Amygdala (tissue), 56 donors: ENCODE measurements around the gene SLC28A1.

ENCODE experiments used
- DNase-seq, 56 donors: peaks; one replicate each; lab custom pipeline; 2025; lab: John Stamatoyannopoulos, UW

SLC28A1 gene

GRCh38 chr15:84880822-84881519 is 3.5 kb upstream of the SLC28A1 start:
- no peak for DNase-seq

- DNase-seq = no peak
These were observed 3.0 kb upstream of the SLC28A1 start for GRCh38 chr15:84881520-84881830.

GRCh38 chr15:84883466-84883865 is 996 bp upstream of the SLC28A1 start:
- no peak for DNase-seq

- DNase-seq = no peak
These were observed 1.3 kb downstream of the SLC28A1 start for GRCh38 chr15:84885801-84886200.

- no peak for DNase-seq
These were observed 1.9 kb downstream of the SLC28A1 start for GRCh38 chr15:84886211-84886983.

- no peak for DNase-seq
These were observed 2.5 kb downstream of the SLC28A1 start for GRCh38 chr15:84886984-84887299.

GRCh38 chr15:84887938-84888337 is 3.5 kb downstream of the SLC28A1 start:
- DNase-seq = no peak

GRCh38 chr15:84888639-84889038 is 4.2 kb downstream of the SLC28A1 start:
- no peak for DNase-seq

GRCh38 chr15:84889313-84889990 is 5.0 kb downstream of the SLC28A1 start:
- no peak for DNase-seq

- no peak for DNase-seq
These were observed 5.7 kb downstream of the SLC28A1 start for GRCh38 chr15:84889991-84890669.

GRCh38 chr15:84890670-84891162 is 6.3 kb downstream of the SLC28A1 start:
- no peak for DNase-seq

GRCh38 chr15:84891339-84891738 is 6.9 kb downstream of the SLC28A1 start:
- no peak for DNase-seq

GRCh38 chr15:84892786-84893307 is 8.4 kb downstream of the SLC28A1 start:
- DNase-seq = no peak

GRCh38 chr15:84893607-84894006 is 9.1 kb downstream of the SLC28A1 start:
- no peak for DNase-seq

GRCh38 chr15:84894736-84895425 is 10.4 kb downstream of the SLC28A1 start:
- no peak for DNase-seq

GRCh38 chr15:84898761-84899160 is 14.3 kb downstream of the SLC28A1 start:
- DNase-seq = no peak

GRCh38 chr15:84899750-84900149 is 15.3 kb downstream of the SLC28A1 start:
- DNase-seq = no peak

GRCh38 chr15:84901540-84901939 is 17.1 kb downstream of the SLC28A1 start:
- no peak for DNase-seq

GRCh38 chr15:84903751-84904150 is 19.3 kb downstream of the SLC28A1 start:
- no peak for DNase-seq

GRCh38 chr15:84904419-84904818 is 20.0 kb downstream of the SLC28A1 start:
- no peak for DNase-seq
